Measurements from ENCODE around the gene TIAM1.

Gene TIAM1

DNA sequence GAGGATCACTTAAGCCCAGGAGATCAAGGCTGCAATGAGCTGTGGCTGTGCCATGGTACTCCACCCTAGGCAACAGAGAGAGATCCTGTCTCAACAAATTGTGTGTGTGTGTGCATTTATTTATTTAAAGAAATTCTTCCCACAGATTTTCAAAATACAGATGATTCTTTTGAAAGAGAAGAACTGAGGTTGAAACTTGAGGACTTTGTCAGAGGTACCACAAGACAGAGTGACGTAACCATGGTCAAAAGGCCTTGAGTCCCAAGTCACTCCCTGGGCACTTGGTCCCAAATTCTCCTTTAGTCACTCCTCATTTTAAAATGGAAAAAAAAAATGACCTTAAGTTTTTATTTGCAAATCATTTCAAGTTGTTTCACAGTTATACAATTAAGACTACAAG is 57.4 kb downstream of the TIAM1 start:
- DNase-seq (ENCODE audit: low read depth), result no peak

DNA sequence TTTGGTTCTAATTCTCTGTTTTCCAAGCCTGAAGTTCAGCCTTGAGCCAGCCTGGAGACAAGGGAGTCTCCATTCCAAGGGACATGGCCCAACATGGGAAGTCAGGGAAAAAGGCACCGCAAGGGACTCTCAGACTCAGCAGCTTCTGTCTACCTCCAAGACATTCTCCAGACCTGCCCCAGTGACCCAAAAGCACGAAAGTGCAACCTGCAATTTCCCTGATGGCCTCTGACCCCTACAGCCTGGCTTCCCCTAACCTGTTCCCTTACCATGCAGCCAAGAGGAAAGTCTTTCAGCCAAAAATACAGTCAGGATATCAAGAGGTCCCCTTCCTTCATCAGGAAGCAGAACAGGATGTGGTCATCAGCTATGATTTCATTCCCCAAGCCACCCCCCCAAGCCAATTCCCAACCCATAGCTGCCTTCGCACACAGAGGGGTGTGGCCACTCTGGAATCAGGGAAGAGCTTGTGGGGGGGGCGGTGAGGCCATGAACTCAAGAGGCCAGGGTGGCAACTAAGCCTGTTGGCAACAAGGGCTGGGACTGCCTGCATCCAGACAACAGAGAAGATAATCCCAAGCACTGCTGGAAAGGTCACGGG is 59.2 kb downstream of the TIAM1 start:
- no peak for DNase-seq (ENCODE audit: low read depth)

DNA sequence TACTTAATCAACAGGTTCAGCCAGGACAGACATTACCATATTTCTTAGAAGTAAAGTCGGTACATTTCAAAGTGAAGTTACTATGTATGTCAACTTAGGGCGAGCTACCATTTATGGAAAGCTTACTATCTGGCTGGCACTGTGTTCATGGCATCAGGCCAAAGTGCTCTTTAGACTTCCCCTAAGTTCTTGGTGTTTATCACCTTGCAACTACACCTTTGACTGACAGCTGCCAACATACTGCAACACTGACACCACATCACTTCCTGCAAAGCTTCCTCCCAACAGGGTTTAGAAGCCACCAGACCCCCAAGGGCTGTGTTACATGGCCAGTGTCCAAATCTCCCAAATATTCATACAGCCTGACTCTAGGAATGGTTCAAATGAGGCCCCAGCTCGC is 61.0 kb downstream of the TIAM1 start:
- DNase-seq (ENCODE audit: low read depth), result peak; percentile 13

DNA sequence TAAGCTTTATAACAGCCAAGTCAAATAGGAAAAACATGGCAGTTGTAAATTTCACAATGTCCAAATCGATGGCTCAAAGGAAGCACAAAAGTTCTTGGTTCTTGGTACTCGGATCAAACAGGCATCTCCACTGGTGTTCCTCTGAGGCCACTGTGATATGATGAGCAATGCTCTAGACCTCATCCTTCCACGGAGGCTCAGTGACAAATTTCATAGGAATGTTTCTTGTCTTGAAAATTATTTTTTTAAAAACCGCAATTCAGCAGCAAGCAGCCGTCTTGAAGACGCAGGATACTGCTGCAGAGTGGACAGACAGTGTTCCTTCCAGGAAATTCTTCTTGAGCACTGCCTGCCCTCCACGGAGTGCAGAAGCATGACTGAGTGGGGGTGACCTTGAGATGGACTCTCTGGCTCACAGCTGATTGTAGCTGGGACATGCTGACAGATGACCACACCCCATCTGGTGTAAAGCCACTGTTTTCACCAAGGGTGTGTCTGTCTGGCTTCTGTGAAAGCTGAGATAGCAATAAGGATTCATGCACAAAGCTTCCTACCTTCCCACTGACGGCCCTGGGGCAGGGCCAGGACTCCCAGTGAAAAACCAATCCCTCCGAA is 61.9 kb downstream of the TIAM1 start:
- DNase-seq (ENCODE audit: low read depth), result no peak

DNA sequence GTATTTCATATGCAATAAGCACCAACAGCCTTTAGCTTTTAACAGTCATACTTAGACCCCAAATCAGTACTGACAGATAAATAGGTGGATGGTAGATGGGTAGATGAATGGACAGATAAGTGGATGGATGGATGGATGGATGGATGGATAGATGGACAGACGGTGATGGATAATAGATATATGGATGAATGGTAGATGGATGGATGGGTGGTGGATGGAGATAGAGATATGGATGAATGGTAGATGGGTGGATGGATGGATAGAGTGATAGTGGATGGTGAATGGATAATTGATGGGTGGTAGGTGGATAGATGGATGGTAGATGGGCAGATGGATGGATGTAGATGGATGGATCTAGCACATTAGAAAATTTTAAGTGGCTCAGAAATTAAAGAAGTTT is 62.5 kb downstream of the TIAM1 start:
- DNase-seq (ENCODE audit: low read depth), result no peak

DNA sequence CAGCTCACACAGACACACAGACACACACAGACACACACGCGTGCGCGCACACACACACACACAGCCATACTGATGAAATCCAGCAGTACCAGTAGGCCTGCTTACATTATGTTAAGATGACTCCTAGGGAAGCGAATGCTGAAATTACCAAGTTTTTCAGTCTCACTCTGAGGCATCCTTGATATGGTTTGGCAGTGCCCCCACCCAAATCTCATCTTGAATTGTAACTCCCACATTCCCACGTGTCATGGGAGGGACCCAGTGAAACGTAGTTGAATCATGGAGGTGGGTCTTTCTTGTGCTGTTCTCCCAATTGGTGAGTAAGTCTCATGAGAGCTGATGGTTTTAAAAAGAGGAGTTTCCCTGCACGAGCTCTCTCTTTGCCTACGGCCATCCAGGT is 64.1 kb downstream of the TIAM1 start:
- no peak for DNase-seq (ENCODE audit: low read depth)

DNA sequence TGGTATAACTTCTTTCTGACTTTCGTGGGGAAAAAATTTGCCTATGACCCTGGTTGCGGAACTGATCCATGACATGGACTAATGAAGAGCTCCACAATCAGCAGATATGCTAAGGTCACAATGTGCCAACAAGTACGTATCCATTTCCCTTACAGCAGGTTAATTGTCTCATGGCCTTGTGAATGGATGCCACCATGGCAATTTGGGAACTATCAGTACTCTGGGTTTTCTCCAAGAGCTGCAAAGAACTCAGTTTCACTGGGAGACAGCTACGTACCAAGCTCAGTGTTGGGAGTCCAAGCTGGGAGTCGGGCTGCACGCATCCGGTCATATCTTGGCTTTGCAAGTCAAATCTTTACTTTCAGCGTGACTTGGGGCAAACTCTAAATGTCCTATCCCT is 64.8 kb downstream of the TIAM1 start:
- no peak for DNase-seq (ENCODE audit: low read depth)

DNA sequence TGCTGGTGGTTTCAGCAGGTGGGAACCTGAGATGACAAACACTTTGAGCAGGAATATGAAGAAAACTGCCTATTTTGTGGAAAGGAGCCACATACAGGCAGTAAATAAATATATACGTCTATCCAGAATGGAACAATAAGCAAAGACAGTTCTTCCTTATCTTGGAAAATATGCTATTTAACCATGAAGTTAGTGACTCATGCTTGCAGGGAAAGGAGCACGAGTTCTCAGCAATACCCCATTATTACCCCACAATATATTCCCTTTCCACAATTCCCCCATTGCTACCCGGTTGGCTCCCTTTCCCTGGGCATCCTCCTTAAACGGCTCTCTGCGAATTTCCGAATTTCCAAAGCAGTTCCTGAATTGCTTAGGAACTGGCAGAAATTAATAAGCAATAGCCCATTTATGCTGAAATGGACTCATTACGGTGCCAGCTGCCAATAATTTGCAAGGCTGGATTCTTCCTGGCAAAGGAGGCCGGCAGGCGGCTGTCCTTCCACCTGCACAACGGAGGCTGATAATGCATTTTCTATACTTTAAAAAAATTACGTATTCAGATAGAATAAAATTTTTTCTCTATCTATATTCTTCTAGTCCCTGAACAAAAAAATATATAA is 65.4 kb downstream of the TIAM1 start:
- no peak for DNase-seq (ENCODE audit: low read depth)

DNA sequence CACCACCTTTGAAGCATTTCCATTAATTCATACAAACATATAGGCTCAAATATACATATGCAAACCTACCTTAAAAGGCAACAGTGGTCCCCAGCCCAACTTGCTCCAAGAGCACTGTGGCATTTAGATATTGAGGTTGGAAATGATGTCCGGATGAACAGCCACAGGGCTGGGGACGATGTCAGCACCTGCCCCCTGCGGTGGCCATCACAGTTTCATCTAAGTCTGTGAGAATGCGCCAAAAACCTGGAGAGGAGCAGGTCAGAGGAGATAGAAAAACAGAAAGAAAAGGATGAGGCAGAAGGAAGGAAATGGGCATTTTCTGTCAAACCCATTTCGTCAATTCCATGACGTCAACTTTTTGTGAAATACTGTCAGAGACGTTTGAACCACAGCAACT is 67.4 kb downstream of the TIAM1 start:
- DNase-seq (ENCODE audit: low read depth), result no peak

DNA sequence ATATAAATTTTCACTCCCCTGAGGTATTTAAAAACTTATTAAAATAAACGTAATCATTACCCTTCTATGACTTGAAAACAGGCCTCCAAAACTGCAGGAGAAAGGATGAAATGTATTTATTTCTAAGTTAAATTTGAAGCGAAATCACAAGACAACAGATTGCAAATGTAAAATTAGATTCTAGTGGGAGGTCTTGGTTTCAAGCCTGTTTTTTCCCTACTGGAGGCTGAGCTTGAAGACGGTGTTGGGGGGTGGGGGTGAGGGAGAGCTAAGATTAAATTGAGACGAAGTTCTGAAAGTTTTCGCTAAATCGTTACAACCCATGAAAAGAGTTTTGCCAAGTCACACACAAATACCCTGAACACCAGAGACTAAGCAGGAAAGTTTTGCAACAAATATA is 68.2 kb downstream of the TIAM1 start:
- no peak for DNase-seq (ENCODE audit: low read depth)

DNA sequence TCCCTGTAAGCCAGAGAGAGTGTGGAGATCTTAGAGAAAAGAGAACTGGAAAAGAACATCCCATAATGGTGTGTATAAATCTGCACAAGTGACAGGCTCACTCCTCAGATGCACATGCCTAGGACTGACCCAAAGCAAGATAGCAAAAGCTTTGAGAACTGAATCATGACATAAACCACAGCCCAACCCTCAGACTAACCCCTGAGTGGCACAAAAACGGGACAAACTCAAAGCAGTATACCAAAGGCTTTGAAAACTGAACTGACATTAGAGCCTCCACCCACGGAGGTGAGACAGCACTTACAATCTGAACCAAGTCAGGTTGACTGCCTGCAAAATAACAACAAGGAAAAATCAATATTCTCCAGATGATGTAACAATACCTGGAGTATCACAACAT is 70.8 kb downstream of the TIAM1 start:
- no peak for DNase-seq (ENCODE audit: low read depth)

DNA sequence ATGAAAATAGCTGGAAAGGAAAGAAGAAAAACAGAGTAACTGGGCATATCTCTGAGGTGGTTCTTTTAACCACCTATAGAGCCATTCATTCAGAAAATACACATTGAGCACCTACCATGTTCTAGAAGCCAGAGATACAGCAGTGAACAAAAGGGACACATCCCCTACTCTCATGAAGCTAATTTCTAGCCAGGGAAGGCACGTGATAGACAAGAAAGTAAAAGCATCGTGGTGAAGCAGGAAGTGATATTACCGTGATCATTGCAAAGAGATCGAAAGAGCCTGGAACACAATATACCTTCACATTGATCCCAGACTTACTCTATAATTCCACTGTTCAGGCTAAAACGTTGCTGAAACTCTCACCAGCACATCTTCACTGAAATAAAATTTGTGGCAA is 76.0 kb downstream of the TIAM1 start:
- DNase-seq (ENCODE audit: low read depth), result no peak

DNA sequence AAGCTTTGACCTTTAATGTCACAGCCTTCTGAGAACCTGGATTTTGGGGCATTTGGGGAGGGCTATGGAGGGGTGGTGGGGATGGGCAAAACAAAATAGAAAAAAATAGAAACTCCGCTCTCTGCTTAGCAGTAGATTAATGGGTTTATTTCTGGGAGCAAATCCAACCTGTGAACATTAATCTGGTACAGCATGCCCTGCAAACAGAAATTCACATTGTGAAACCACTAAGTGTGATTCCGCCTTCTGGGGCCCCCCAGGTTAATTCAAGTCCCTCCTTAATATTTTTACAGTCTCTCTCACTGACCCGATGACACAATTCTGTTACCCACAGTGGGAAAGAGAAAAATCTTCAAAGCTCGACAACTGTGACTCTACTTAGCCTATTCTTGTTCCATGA is 76.4 kb downstream of the TIAM1 start:
- DNase-seq (ENCODE audit: low read depth), result no peak

DNA sequence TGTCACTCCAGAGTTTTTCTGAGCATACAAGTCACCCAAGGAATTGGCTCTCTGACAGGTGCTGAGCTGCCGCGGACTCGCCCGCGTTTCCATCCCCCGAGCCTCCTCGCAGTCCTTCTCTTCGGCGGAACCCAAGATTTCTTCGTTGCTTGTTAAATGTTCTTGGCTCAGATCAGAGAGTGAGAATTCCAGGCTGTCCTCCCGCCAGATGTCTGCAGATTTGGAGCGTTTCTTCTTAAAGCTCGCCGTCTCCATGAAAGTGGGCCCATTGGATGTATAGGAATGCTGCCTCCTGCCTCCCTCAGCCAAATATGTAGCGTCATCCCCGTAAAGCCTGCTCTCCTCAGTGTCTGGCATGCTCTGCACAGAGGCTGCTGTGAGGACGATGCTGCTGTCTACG is 77.8 kb downstream of the TIAM1 start:
- no peak for DNase-seq (ENCODE audit: low read depth)

DNA sequence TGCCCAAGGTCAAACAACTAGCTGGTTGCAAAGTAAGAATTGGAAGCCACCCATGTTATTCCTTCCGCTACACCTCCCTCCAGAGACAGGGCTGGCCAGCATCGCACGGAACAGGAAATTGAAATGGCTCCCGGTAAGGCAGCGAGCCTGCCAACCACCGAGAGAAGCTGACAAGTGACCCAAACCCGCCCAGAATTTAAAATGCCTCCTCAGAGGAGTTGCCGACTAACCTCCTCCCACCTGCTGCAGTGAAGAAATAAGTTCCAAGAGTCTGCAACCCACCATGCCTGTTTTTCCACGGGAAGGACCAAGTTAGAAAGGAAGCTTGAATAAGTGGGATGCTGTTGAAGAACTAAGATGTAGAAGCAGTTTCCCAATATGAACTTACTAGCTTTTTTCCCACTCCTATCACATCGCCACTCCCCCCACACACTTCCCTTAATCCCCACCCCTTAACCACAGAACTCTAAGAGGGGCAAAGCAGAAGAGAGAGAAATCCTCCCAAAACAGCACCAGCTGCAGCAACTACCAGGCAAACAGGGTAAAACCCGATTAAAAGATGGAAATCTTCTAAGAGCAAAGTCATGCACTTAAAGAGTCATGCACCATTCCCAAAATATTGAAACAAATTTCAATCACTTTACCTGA is 78.6 kb downstream of the TIAM1 start:
- no peak for DNase-seq (ENCODE audit: low read depth)

DNA sequence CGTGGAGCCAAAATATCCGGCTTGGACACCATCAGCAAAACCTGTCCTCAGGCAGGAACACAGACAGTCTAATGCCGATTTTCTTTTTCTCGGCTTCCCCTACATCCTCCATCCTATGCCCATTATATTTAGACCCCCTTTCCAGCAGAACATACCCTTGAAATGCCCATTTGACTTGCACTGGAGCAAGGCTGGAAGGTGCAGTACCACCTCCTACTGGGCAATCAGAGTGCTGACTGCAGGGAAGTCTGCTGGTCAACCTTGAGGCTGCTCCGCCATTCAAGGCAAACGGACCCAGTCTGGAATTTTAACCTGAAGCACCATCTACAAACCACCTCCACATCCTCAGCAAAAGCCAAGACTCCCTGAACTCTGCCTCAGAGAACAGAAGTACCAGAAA is 79.5 kb downstream of the TIAM1 start:
- no peak for DNase-seq (ENCODE audit: low read depth)

DNA sequence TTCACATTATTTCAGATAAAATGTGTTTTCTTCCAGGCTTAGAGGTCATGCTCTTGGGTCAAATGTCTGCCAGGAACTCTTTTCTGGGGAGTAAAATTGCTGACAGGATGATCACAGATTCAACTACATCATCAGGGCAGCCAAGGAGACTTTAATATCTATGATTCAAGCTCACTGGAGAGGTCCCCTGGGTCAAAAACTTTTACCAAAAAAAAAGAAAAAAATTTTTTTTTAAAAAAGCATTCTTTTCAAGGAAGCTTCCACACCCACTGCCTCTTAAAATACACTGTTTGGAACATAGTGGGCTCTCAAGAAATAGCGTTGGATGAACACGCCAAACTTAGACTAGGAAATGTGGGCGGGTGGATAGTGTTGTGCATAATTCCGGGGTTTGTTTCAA is 81.3 kb downstream of the TIAM1 start:
- no peak for DNase-seq (ENCODE audit: low read depth)

DNA sequence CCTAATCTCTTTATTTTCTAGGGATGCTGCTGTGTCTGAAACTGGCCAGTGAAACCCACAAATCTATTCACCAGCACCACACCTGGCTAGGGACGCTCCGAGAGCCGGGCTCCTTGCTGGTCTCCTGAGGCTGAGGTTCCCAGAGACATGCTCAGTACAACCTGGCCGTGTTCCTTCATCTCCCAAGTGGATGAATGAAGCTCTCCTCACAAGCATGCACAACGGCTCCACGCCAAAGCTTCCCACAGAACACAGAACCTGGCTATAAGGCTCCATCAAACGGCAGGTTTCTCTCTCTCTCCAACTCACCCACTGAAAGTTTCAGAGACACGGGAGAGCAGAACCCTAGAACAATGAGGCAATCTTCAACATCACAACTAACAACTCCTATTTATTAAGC is 82.3 kb downstream of the TIAM1 start:
- DNase-seq (ENCODE audit: low read depth), result no peak

DNA sequence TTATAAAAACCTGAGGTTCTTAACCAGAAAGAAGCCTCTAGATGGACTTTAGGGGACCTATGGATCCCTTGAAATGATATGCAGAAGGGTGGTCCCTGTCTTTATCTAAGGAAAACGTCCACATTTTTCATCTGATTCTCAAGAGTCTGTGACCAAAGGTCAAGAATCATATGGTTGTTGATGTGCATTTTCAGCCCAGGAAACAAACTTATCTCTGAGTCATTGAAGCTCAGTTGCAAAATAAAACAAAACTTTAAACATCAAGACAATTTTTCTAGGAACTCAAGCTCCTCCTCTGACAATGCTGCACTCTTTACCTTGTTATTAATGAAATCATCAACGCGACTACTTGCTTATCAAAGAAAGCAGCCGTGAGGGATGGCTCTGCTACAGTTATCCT is 83.3 kb downstream of the TIAM1 start:
- DNase-seq (ENCODE audit: low read depth), result no peak

DNA sequence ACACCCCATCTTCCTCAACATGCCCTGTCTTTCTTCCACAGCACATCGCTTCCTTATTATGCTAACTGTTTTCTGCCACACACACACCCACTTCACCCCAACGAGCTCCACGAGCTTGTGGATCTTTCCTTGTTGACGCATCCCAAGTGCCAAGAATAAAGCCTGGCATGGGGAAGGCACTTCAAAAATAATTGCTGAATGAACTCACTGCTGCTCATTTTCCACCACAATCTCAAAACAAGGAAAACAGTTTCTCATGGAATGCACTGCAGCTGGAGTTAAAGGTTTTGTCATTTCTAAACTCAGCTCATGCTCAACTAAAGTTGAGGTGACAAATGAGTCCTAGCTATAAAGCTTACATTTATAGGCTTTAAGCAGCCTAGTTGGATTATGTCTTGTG is 86.0 kb downstream of the TIAM1 start:
- DNase-seq (ENCODE audit: low read depth), result no peak

DNA sequence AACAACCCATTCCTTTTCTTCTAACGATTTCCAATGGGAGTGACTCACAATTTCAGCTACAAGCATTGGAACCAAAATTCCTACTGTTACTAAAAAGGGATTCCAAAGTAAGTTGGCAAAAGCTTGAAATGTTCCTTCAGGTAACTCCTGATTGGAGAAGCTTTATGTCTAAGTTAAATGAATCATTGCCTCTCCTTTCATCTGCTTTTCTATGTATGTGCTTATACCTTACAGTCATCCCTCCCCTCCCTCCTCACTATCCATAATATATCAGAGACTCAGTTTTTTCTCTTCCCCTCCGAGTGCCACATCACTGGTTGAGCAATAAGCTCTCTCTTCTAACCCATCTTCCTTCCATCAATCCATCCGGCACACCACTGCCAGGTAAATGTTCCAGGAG is 86.8 kb downstream of the TIAM1 start:
- no peak for DNase-seq (ENCODE audit: low read depth)

DNA sequence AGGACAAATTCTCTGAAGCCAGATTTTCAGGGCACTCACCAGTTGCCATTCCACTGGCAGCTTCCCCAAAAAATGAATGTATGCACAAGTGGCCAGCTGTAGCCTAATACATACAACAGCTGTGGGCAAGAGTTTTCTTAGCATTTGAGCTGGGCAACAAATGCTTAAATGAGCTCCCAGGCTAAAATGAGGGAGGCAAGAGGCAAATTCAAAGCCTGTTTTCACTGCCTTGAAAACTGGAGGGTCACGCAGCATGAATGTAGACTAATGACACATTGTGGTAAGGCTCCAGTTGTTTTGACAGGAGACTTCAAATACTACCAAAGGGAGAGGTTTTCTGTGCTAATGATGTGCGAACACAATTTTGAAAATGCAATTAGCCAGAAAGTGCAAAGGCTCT is 88.2 kb downstream of the TIAM1 start:
- no peak for DNase-seq (ENCODE audit: low read depth)

DNA sequence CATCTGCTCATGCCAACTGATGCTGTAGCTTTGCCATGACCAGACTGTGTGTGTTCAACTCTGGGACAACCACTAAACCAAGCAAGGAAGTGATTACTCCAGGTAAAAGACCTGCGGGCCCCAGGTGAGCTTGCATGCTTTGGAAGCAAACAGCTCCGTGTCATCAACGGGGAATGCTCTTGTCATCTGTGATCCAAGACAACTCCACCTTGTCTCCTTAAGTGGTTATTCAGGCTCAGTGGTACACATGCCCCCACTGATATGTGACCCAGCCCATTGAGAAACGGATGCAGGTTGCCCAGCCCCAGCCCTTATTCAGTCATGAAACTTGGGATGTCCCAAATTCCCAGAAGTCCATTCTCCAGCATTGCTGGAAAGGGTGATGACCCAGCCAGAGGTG is 89.0 kb downstream of the TIAM1 start:
- no peak for DNase-seq (ENCODE audit: low read depth)

DNA sequence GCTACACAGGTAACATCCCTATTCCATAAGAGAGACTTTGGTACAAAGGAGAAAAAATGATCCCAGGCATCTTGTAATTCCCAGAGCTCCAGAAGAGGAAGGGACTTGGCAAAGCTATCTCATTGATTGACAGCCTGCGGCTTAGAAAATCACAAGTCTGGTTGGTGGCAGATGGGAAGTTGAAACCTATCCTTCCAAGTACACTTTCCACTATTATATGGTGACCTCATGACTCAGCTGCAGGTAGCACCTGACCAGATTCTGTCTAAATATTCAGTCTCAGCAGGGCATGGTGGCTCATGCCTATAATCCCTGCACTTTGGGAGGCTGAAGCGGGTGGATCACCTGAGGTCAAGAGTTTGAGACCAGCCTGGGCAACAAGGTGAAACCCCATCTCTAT is 89.9 kb downstream of the TIAM1 start:
- DNase-seq (ENCODE audit: low read depth), result no peak
